HUES6 (cell line): ENCODE data around the gene SH3RF3.

ENCODE experiments used
- H3K27ac ChIP-seq: 2 replicates; pipeline ENCODE4 v1.7.0; 2013; ENCODE audit warnings: low read depth, mild to moderate bottlenecking, low read length, inconsistent platforms
- H3K27me3 ChIP-seq: 2 replicates; pipeline ENCODE4 v1.6.1; 2013; ENCODE audit warnings: low read length; ENCODE audit not compliant: control insufficient read depth, insufficient read depth
- H3K36me3 ChIP-seq: 2 replicates; pipeline ENCODE4 v1.6.1; 2013; ENCODE audit warnings: low read length; ENCODE audit not compliant: control insufficient read depth, insufficient read depth
- H3K4me1 ChIP-seq: 2 replicates; pipeline ENCODE4 v1.6.1; 2013; ENCODE audit warnings: low read length; ENCODE audit not compliant: control insufficient read depth, insufficient read depth
- H3K4me3 ChIP-seq: 2 replicates; pipeline ENCODE4 v1.5.1; 2013; ENCODE audit warnings: low read depth, low read length
- H3K9ac ChIP-seq: one replicate; pipeline ENCODE4 v1.6.1; 2013; ENCODE audit warnings: mild to moderate bottlenecking, low read length
- H3K9me3 ChIP-seq: 2 replicates; pipeline ENCODE4 v1.6.1; 2013; ENCODE audit warnings: low read depth, low read length; ENCODE audit not compliant: control insufficient read depth, insufficient read depth

SH3RF3 gene

GRCh38 chr2:109231996-109232705 lies 103.1 kb downstream of the SH3RF3 start:
- Histone ChIP-seq H3K27me3 (no peaks in the 10 kb centered on the region), H3K36me3 (no peaks in the 10 kb centered on the region), H3K9me3 (peaks cover 8% of the 10 kb centered on the region), H3K4me1 (peaks cover 10% of the 10 kb centered on the region), H3K4me3 (no peak overlapping the region), H3K27ac (no peak overlapping the region), H3K9ac (no peak overlapping the region)

- Histone ChIP-seq H3K27ac (no peak overlapping the region), H3K4me1 (peaks cover 10% of the 10 kb centered on the region), H3K9me3 (peaks cover 8% of the 10 kb centered on the region), H3K9ac (no peak overlapping the region), H3K4me3 (no peak overlapping the region), H3K36me3 (no peaks in the 10 kb centered on the region), H3K27me3 (no peaks in the 10 kb centered on the region)
Measured at GRCh38 chr2:109232909-109233308, 103.9 kb downstream of the SH3RF3 start.

- Histone ChIP-seq H3K27me3 (no peaks in the 10 kb centered on the region), H3K9me3 (peaks cover 8% of the 10 kb centered on the region), H3K4me3 (no peak overlapping the region), H3K4me1 (peaks cover 9% of the 10 kb centered on the region), H3K27ac (no peak overlapping the region), H3K9ac (no peak overlapping the region), H3K36me3 (no peaks in the 10 kb centered on the region)
Measured at GRCh38 chr2:109233643-109234042, 104.6 kb downstream of the SH3RF3 start.

- H3K4me1 ChIP-seq, result peaks cover 2% of the 10 kb centered on the region
- no peak overlapping the region for H3K27ac ChIP-seq
- H3K36me3 ChIP-seq, result no peaks in the 10 kb centered on the region
Measured at GRCh38 chr2:109234355-109234754, 105.3 kb downstream of the SH3RF3 start.

GRCh38 chr2:109236147-109236546 lies 107.1 kb downstream of the SH3RF3 start:
- H3K9ac ChIP-seq, result no peak overlapping the region
- H3K27ac ChIP-seq, result no peak overlapping the region
- H3K36me3 ChIP-seq, result no peaks in the 10 kb centered on the region
- H3K4me3 ChIP-seq, result no peak overlapping the region
- no peaks in the 10 kb centered on the region for H3K4me1 ChIP-seq
- no peaks in the 10 kb centered on the region for H3K27me3 ChIP-seq
- H3K9me3 ChIP-seq, result peaks cover 8% of the 10 kb centered on the region

More at GRCh38 chr2:109234355-109234754, 105.3 kb downstream of the SH3RF3 start:
- Histone ChIP-seq H3K27me3 (no peaks in the 10 kb centered on the region), H3K9ac (no peak overlapping the region), H3K9me3 (peaks cover 8% of the 10 kb centered on the region), H3K4me3 (no peak overlapping the region)

- H3K4me3 ChIP-seq, result no peak overlapping the region
- no peaks in the 10 kb centered on the region for H3K36me3 ChIP-seq
- H3K27me3 ChIP-seq, result no peaks in the 10 kb centered on the region
- H3K4me1 ChIP-seq, result no peaks in the 10 kb centered on the region
- no peak overlapping the region for H3K9ac ChIP-seq
- no peak overlapping the region for H3K27ac ChIP-seq
- peaks cover 8% of the 10 kb centered on the region for H3K9me3 ChIP-seq
Measured at GRCh38 chr2:109237792-109238191, 108.8 kb downstream of the SH3RF3 start.

GRCh38 chr2:109238580-109238979 lies 109.6 kb downstream of the SH3RF3 start:
- Histone ChIP-seq H3K9ac (no peak overlapping the region), H3K36me3 (no peaks in the 10 kb centered on the region), H3K4me1 (no peaks in the 10 kb centered on the region), H3K27ac (no peak overlapping the region), H3K27me3 (no peaks in the 10 kb centered on the region), H3K4me3 (no peak overlapping the region), H3K9me3 (peaks cover 5% of the 10 kb centered on the region)

- Histone ChIP-seq H3K27ac (no peak overlapping the region), H3K9ac (no peak overlapping the region), H3K4me1 (no peaks in the 10 kb centered on the region)
Measured at GRCh38 chr2:109239720-109240119, 110.7 kb downstream of the SH3RF3 start.

GRCh38 chr2:109242210-109242653 lies 113.2 kb downstream of the SH3RF3 start:
- Histone ChIP-seq H3K27ac (no peak overlapping the region), H3K9me3 (no peaks in the 10 kb centered on the region), H3K27me3 (no peaks in the 10 kb centered on the region), H3K9ac (no peak overlapping the region), H3K36me3 (no peaks in the 10 kb centered on the region), H3K4me3 (no peak overlapping the region), H3K4me1 (no peaks in the 10 kb centered on the region)

More at GRCh38 chr2:109239720-109240119, 110.7 kb downstream of the SH3RF3 start:
- Histone ChIP-seq H3K27me3 (no peaks in the 10 kb centered on the region), H3K4me3 (no peak overlapping the region), H3K36me3 (no peaks in the 10 kb centered on the region), H3K9me3 (no peaks in the 10 kb centered on the region; the same call in 1 of the 2 replicates)

GRCh38 chr2:109242654-109243331 lies 113.8 kb downstream of the SH3RF3 start:
- Histone ChIP-seq H3K36me3 (no peaks in the 10 kb centered on the region), H3K27me3 (no peaks in the 10 kb centered on the region), H3K4me1 (peaks cover 5% of the 10 kb centered on the region; the same call in 1 of the 2 replicates), H3K27ac (no peak overlapping the region), H3K9ac (no peak overlapping the region), H3K4me3 (no peak overlapping the region), H3K9me3 (no peaks in the 10 kb centered on the region)

- Histone ChIP-seq H3K27ac (no peak overlapping the region), H3K4me3 (no peak overlapping the region), H3K4me1 (peaks cover 6% of the 10 kb centered on the region; the same call in 1 of the 2 replicates), H3K36me3 (no peaks in the 10 kb centered on the region), H3K27me3 (no peaks in the 10 kb centered on the region), H3K9ac (no peak overlapping the region), H3K9me3 (no peaks in the 10 kb centered on the region)
Measured at GRCh38 chr2:109243526-109244303, 114.7 kb downstream of the SH3RF3 start.
